ENCODE data around the gene DNPH1.

DNPH1 gene

GRCh38 chr6:43207286-43207685 is 22.0 kb downstream of the DNPH1 start:
- DNase-seq: no peak

- DNase-seq: no peak
Measured at GRCh38 chr6:43205849-43206248, 23.4 kb downstream of the DNPH1 start.

- no peak for DNase-seq
Measured at GRCh38 chr6:43204271-43205105, 24.8 kb downstream of the DNPH1 start.

- DNase-seq: no peak
Measured at GRCh38 chr6:43203718-43204095, 25.6 kb downstream of the DNPH1 start.

GRCh38 chr6:43203029-43203717 is 26.1 kb downstream of the DNPH1 start:
- no peak for DNase-seq

GRCh38 chr6:43202451-43202850 is 26.8 kb downstream of the DNPH1 start:
- no peak for DNase-seq

- no peak for DNase-seq
Measured at GRCh38 chr6:43200541-43200940, 28.7 kb downstream of the DNPH1 start.

- DNase-seq: no peak
Measured at GRCh38 chr6:43199912-43200311, 29.4 kb downstream of the DNPH1 start.

- no peak for DNase-seq
Measured at GRCh38 chr6:43196337-43196736, 32.9 kb downstream of the DNPH1 start.

GRCh38 chr6:43193929-43194328 is 35.4 kb downstream of the DNPH1 start:
- DNase-seq: no peak

GRCh38 chr6:43192911-43193310 is 36.4 kb downstream of the DNPH1 start:
- no peak for DNase-seq

GRCh38 chr6:43189776-43190304 is 39.4 kb downstream of the DNPH1 start:
- DNase-seq: no peak

GRCh38 chr6:43188426-43188825 is 40.9 kb downstream of the DNPH1 start:
- DNase-seq: no peak

GRCh38 chr6:43187821-43188220 is 41.5 kb downstream of the DNPH1 start:
- no peak for DNase-seq

- DNase-seq: no peak
Measured at GRCh38 chr6:43186706-43187105, 42.6 kb downstream of the DNPH1 start.

- DNase-seq: no peak
Measured at GRCh38 chr6:43186019-43186418, 43.3 kb downstream of the DNPH1 start.

- DNase-seq: no peak
Measured at GRCh38 chr6:43185391-43185985, 43.8 kb downstream of the DNPH1 start.

GRCh38 chr6:43184268-43184985 is 44.9 kb downstream of the DNPH1 start:
- DNase-seq: no peak

GRCh38 chr6:43183441-43183840 is 45.8 kb downstream of the DNPH1 start:
- no peak for DNase-seq

GRCh38 chr6:43181942-43182860 is 47.1 kb downstream of the DNPH1 start, which contains the start of gene CUL9:
TSS of gene CUL9 (plus strand) at chr6:43182196. CDS start at chr6:43184311, 2,115 bp downstream.
- peak; percentile 84 for DNase-seq

- DNase-seq: no peak
Measured at GRCh38 chr6:43181621-43181941, 47.7 kb downstream of the DNPH1 start.

GRCh38 chr6:43180985-43181384 is 48.3 kb downstream of the DNPH1 start:
- DNase-seq: no peak
